HL-60 (cell line): ENCODE measurements around the gene A1CF.
"Not testable (repeated sequence)": the region's sequence is repeated elsewhere in the genome, so short reads cannot be mapped to it uniquely, and the experiment has no call there.

ENCODE experiments used
- DNase-seq, 2 experiments: peaks; one replicate each; pipeline ENCODE4 v3.0.0-alpha.2; 2010 to 2020; ENCODE audit warnings: low read depth in 1 of 2, low spot score in 1 of 2
- H3K27ac ChIP-seq: fragments of 250-450 bp; sonication (Bioruptor Pico); replicated peaks from 2 replicates; pipeline ENCODE4 v1.5.1; 2020; ENCODE audit warnings: mild to moderate bottlenecking, moderate library complexity
- H3K27me3 ChIP-seq: fragments of 250-450 bp; sonication (Bioruptor Pico); 2 replicates; pipeline ENCODE4 v1.5.1; 2021; ENCODE audit warnings: mild to moderate bottlenecking, moderate library complexity; ENCODE audit not compliant: insufficient read depth, poor library complexity, severe bottlenecking
- H3K4me3 ChIP-seq: replicated peaks from 2 replicates; pipeline ENCODE4 v1.5.1; 2011; ENCODE audit warnings: mild to moderate bottlenecking, control low read depth, low read length; ENCODE audit not compliant: insufficient read depth
- GABPA ChIP-seq: IDR thresholded peaks from 2 replicates; pipeline ENCODE4 v1.6.1; 2012; ENCODE audit warnings: low read depth
- POLR2AphosphoS5 ChIP-seq: IDR thresholded peaks from 2 replicates; pipeline ENCODE4 v1.6.1; 2012; ENCODE audit warnings: low read depth
- SPI1 ChIP-seq: IDR thresholded peaks from 2 replicates; pipeline ENCODE4 v1.6.1; 2012; ENCODE audit warnings: low read depth, mild to moderate bottlenecking, borderline replicate concordance
- TF ChIP-seq, protein P1 (sequence below): IDR thresholded peaks from one replicate; pipeline ENCODE4 v1.5.1; 2011; ENCODE audit warnings: low read length, control low read depth, inconsistent platforms; ENCODE audit not compliant: insufficient read depth
- TF ChIP-seq, protein P2 (sequence below): IDR thresholded peaks from 2 replicates; pipeline ENCODE4 v1.6.1; 2012; ENCODE audit warnings: low read depth; ENCODE audit not compliant: insufficient replicate concordance

Gene A1CF

DNA sequence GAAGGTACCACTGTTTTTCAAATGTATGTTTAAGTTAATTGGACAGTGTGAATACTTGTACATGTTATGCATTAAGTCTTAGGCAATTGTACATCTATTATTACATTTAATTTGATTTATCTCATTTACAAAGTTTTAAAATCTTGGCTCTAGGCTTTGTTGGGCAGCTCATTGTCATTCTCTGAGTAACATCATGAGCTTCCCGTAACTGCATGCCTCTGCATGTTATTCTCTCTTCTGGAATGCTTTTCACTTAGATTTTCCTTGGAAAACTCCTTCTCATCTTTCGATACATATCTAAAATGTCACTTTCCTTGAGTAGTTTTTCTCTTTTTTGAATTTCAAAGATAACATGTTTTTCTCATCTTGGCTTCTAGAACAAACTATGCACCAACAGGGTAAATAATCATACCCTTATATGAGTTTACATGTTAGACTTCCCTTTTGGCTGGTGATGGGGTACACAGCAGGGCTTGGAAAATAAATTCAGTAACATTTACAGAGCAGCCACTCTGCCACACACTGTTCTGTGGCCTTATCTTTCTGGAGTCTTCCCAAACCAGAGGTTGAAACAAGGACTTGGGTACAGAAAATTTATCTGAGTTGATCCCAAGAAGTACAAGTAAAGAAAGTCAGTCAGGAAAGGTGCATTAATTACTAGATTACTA, 42.2 kb upstream of the A1CF start:
- Histone ChIP-seq H3K4me3 (no peak overlapping the region), H3K27me3 (no peaks in the 10 kb centered on the region), H3K27ac (no peak overlapping the region)
- TF ChIP-seq POLR2AphosphoS5 (no peak), GABPA (no peak), SPI1 (no peak)
- TF ChIP-seq, protein P1, sequence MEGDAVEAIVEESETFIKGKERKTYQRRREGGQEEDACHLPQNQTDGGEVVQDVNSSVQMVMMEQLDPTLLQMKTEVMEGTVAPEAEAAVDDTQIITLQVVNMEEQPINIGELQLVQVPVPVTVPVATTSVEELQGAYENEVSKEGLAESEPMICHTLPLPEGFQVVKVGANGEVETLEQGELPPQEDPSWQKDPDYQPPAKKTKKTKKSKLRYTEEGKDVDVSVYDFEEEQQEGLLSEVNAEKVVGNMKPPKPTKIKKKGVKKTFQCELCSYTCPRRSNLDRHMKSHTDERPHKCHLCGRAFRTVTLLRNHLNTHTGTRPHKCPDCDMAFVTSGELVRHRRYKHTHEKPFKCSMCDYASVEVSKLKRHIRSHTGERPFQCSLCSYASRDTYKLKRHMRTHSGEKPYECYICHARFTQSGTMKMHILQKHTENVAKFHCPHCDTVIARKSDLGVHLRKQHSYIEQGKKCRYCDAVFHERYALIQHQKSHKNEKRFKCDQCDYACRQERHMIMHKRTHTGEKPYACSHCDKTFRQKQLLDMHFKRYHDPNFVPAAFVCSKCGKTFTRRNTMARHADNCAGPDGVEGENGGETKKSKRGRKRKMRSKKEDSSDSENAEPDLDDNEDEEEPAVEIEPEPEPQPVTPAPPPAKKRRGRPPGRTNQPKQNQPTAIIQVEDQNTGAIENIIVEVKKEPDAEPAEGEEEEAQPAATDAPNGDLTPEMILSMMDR, result no peak
- TF ChIP-seq, protein P2, sequence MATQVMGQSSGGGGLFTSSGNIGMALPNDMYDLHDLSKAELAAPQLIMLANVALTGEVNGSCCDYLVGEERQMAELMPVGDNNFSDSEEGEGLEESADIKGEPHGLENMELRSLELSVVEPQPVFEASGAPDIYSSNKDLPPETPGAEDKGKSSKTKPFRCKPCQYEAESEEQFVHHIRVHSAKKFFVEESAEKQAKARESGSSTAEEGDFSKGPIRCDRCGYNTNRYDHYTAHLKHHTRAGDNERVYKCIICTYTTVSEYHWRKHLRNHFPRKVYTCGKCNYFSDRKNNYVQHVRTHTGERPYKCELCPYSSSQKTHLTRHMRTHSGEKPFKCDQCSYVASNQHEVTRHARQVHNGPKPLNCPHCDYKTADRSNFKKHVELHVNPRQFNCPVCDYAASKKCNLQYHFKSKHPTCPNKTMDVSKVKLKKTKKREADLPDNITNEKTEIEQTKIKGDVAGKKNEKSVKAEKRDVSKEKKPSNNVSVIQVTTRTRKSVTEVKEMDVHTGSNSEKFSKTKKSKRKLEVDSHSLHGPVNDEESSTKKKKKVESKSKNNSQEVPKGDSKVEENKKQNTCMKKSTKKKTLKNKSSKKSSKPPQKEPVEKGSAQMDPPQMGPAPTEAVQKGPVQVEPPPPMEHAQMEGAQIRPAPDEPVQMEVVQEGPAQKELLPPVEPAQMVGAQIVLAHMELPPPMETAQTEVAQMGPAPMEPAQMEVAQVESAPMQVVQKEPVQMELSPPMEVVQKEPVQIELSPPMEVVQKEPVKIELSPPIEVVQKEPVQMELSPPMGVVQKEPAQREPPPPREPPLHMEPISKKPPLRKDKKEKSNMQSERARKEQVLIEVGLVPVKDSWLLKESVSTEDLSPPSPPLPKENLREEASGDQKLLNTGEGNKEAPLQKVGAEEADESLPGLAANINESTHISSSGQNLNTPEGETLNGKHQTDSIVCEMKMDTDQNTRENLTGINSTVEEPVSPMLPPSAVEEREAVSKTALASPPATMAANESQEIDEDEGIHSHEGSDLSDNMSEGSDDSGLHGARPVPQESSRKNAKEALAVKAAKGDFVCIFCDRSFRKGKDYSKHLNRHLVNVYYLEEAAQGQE, result no peak
- no peak for DNase-seq

DNA sequence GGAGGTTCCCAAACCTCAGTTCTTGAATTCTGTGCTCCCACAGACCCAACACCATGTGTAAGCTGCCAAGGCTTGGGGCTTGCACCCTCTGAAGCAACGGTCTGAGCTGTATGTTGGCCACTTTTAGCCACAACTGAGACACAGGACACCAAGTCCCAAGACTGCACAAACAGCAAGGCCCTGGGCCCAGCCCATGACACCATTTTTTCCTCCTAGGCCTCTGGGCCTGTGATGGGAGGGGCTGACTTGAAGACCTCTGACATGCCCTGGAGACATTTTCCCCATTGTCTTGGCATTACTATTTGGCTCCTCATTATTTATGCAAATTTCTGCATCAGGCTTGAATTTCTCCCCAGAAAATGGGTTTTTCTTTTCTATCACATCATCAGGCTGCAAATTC, 38.0 kb upstream of the A1CF start:
- H3K27ac ChIP-seq, DNase-seq, H3K4me3 ChIP-seq, H3K27me3 ChIP-seq: not testable (repeated sequence)

DNA sequence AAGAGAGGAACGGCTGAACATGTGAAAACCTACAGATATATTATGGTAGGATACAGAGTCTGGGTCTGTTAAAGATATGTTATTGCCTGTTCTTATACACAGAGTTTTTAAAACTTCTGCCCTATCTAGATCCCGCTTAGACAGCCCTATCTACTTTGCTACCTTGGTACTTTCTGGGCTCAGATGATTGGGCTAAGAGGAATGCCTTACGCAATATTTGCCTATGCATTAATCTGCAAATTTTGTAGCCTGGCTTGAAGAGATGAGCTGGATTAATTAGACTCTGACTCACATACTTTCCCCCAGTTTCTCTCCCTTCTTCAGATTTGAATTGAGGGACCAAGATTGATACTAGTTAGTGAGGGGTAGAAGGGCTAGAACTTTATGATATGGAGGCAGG, 33.6 kb upstream of the A1CF start:
- TF ChIP-seq, protein P1, result no peak
- TF ChIP-seq POLR2AphosphoS5, result no peak
- no peak for TF ChIP-seq SPI1
- no peak for TF ChIP-seq GABPA
- TF ChIP-seq, protein P2, result no peak
- H3K27me3 ChIP-seq, result no peaks in the 10 kb centered on the region
- DNase-seq, result no peak
- H3K4me3 ChIP-seq, result no peak overlapping the region
- H3K27ac ChIP-seq, result no peak overlapping the region

DNA sequence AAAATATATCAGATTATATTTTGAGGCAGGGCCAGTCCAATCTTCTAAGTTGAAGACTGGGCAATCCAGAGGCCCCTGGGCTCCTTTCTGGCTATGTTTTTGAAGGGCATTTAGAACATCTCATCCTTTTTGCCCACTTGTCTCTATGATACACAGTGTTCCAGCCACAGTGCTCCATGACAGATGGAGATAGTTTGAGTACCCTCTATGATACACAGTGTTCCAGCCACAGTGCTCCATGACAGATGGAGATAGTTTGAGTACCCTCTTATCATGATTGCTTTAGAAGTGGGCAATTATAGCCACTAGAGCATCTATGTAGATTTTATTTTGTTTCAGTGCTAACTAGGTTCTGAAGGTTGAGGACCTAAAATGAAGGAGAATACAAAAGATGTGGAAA, 33.1 kb upstream of the A1CF start:
- DNase-seq, result no peak
- no peak overlapping the region for H3K27ac ChIP-seq
- TF ChIP-seq, protein P1, result no peak
- no peak for TF ChIP-seq GABPA
- no peak for TF ChIP-seq POLR2AphosphoS5
- TF ChIP-seq, protein P2, result no peak
- TF ChIP-seq SPI1, result no peak
- H3K27me3 ChIP-seq, result no peaks in the 10 kb centered on the region
- H3K4me3 ChIP-seq, result no peak overlapping the region
